Islet precursor cell (in vitro differentiated cells): Measurements from ENCODE around the gene CDH23.
"Not testable (repeated sequence)": the region's sequence is repeated elsewhere in the genome, so short reads cannot be mapped to it uniquely, and the experiment has no call there.

Experiments used
- DNase-seq: peaks from one replicate; pipeline ENCODE4 v3.0.0-alpha.2; 2018

The CDH23 gene

GRCh38 chr10:71396711-71397295 is at the start of gene CDH23:
Gene CDH23, plus strand, starts transcription at chr10:71396920. Its CDS starts 42,912 bp downstream, at chr10:71439832.
- peak; percentile 74 for DNase-seq

GRCh38 chr10:71347587-71348395 is 48.9 kb upstream of the CDH23 start:
- DNase-seq = no peak

- no peak for DNase-seq
These were observed 47.9 kb upstream of the CDH23 start for GRCh38 chr10:71348850-71349249.

- peak; percentile 95 for DNase-seq
These were observed 47.3 kb upstream of the CDH23 start for GRCh38 chr10:71349406-71349805.

GRCh38 chr10:71351087-71351486 is 45.6 kb upstream of the CDH23 start:
- no peak for DNase-seq

- no peak for DNase-seq
These were observed 44.9 kb upstream of the CDH23 start for GRCh38 chr10:71351628-71352319.

- DNase-seq = no peak
These were observed 43.1 kb upstream of the CDH23 start for GRCh38 chr10:71353639-71354038.

GRCh38 chr10:71354776-71355175 is 41.9 kb upstream of the CDH23 start:
- DNase-seq = no peak

- no peak for DNase-seq
These were observed 40.8 kb upstream of the CDH23 start for GRCh38 chr10:71355886-71356285.

GRCh38 chr10:71357792-71358265 is 38.9 kb upstream of the CDH23 start:
- DNase-seq = peak; percentile 83

GRCh38 chr10:71358277-71358676 is 38.4 kb upstream of the CDH23 start:
- no peak for DNase-seq

GRCh38 chr10:71358906-71359305 is 37.8 kb upstream of the CDH23 start:
- not testable (repeated sequence) for DNase-seq

GRCh38 chr10:71359364-71360046 is 37.2 kb upstream of the CDH23 start:
- DNase-seq = no peak

GRCh38 chr10:71360735-71361134 is 36.0 kb upstream of the CDH23 start:
- no peak for DNase-seq

- no peak for DNase-seq
These were observed 35.1 kb upstream of the CDH23 start for GRCh38 chr10:71361581-71361980.

- DNase-seq = no peak
These were observed 34.6 kb upstream of the CDH23 start for GRCh38 chr10:71362141-71362540.

- DNase-seq = no peak
These were observed 32.8 kb upstream of the CDH23 start for GRCh38 chr10:71363936-71364335.

- no peak for DNase-seq
These were observed 31.4 kb upstream of the CDH23 start for GRCh38 chr10:71365366-71365765.

GRCh38 chr10:71366690-71367089 is 30.0 kb upstream of the CDH23 start:
- no peak for DNase-seq

- DNase-seq = no peak
These were observed 29.4 kb upstream of the CDH23 start for GRCh38 chr10:71367271-71367670.

GRCh38 chr10:71368176-71368575 is 28.5 kb upstream of the CDH23 start:
- DNase-seq = no peak

GRCh38 chr10:71368643-71369042 is 28.1 kb upstream of the CDH23 start:
- DNase-seq = no peak

- DNase-seq = no peak
These were observed 27.1 kb upstream of the CDH23 start for GRCh38 chr10:71369602-71370001.
